HepG2 (cell line): ENCODE data around the gene TIMP3. TPM values are rescaled to one million over a fixed set of nuclear protein-coding genes. Genes with fewer than 3 reads are reported as not detected.

ENCODE experiments used
- ATAC-seq: fragments of 200-7000 bp; cut with Tn5 transposase; 3 replicates; pipeline ENCODE4 v1.9.1; 2020; ENCODE audit warnings: mild to moderate bottlenecking, moderate library complexity
- BruUV-seq: library from RNA; stranded (reverse); fragments of 400-500 nt; replicated peaks from 2 replicates; lab custom pipeline; 2021; lab: Mats Ljungman, UMichigan
- CTCF ChIA-PET: fragments of 300-600 bp; formaldehyde crosslinking; extraction: SDS; loops from one replicate; lab custom pipeline; 2021; ENCODE audit warnings: low total read pairs, inconsistent platforms, low intra/inter-chr PET ratio; lab: Yijun Ruan, JAX
- POLR2A ChIA-PET: fragments of 350-600 bp; sonication (Branson Sonifier 250); formaldehyde crosslinking; loops from one replicate; lab custom pipeline; 2020; ENCODE audit warnings: antibody characterized with exemption, inconsistent platforms; lab: Yijun Ruan, JAX
- DNase-seq: peaks from one replicate; pipeline ENCODE4 v3.0.0-alpha.2; 2015; ENCODE audit warnings: low spot score
- FAIRE-seq: peaks from 3 replicates; lab custom pipeline; 2011; peaks lifted over from hg19 to GRCh38; lab: Jason Lieb, UNC
- H2AFZ ChIP-seq: one replicate; pipeline ENCODE4 v1.6.1; 2011; ENCODE audit warnings: low read length, inconsistent platforms
- H3K27ac ChIP-seq: fragments of 300-600 bp; 3 replicates; pipeline ENCODE4 v1.8.0; 2011; ENCODE audit warnings: mixed run types, mild to moderate bottlenecking, mixed read lengths, low read length, inconsistent platforms; ENCODE audit not compliant: insufficient read depth; ENCODE audit errors: extremely low read length
- H3K27me3 ChIP-seq, 2 experiments: fragments of 200-600 bp in 1 of 2; 2 replicates in 1 of 2; 3 replicates in 1 of 2; pipeline versions ENCODE4 v1.6.0 to v1.8.0; 2011; ENCODE audit warnings: low read length in 2 of 2, mild to moderate bottlenecking in 2 of 2, moderate library complexity in 2 of 2, inconsistent platforms in 1 of 2; ENCODE audit not compliant: insufficient read depth in 2 of 2, control insufficient read depth in 1 of 2
- H3K36me3 ChIP-seq, 2 experiments: fragments of 200-600 bp in 1 of 2; replicated peaks in 1 of 2; 2 replicates in 1 of 2; 3 replicates in 1 of 2; pipeline versions ENCODE4 v1.5.1 to v1.8.0; 2011; ENCODE audit warnings: low read length in 2 of 2, inconsistent platforms in 1 of 2; ENCODE audit not compliant: insufficient read depth in 2 of 2, control insufficient read depth in 1 of 2
- H3K4me1 ChIP-seq: 2 replicates; pipeline ENCODE4 v1.5.1; 2012; ENCODE audit warnings: low read length, inconsistent platforms; ENCODE audit not compliant: insufficient read depth
- H3K4me2 ChIP-seq: 2 replicates; pipeline ENCODE4 v1.6.0; 2011; ENCODE audit warnings: low read depth, low read length, inconsistent platforms
- H3K4me3 ChIP-seq, 3 experiments: fragments of 200-600 bp in 1 of 3; sonication (generic), shearing (Covaris generic) in 1 of 3; replicated peaks in 1 of 3; 2 replicates each; pipeline ENCODE4 v1.5.1; 2011 to 2016; ENCODE audit warnings: low read length in 3 of 3, inconsistent platforms in 2 of 3, low read depth in 2 of 3, mild to moderate bottlenecking in 2 of 3, control low read depth in 1 of 3, mixed read lengths in 1 of 3; ENCODE audit not compliant: insufficient read depth in 1 of 3
- H3K79me2 ChIP-seq: one replicate; pipeline ENCODE4 v1.6.1; 2011; ENCODE audit warnings: low read length, inconsistent platforms; ENCODE audit not compliant: insufficient read depth
- H3K9ac ChIP-seq: 2 replicates; pipeline ENCODE4 v1.6.0; 2011; ENCODE audit warnings: mild to moderate bottlenecking, low read depth, low read length, inconsistent platforms; ENCODE audit not compliant: insufficient read depth
- H3K9me3 ChIP-seq: 2 replicates; pipeline ENCODE4 v1.5.1; 2012; ENCODE audit warnings: mild to moderate bottlenecking, low read length
- H4K20me1 ChIP-seq: 2 replicates; pipeline ENCODE4 v1.6.0; 2011; ENCODE audit warnings: inconsistent platforms, mild to moderate bottlenecking, low read length, moderate library complexity; ENCODE audit not compliant: insufficient read depth
- E2F5 ChIP-seq: sonication (generic); formaldehyde crosslinking; conservative IDR thresholded peaks from 2 replicates; pipeline ENCODE4 v1.4.0; 2020; ENCODE audit warnings: missing genetic modification reagents
- ELF1 ChIP-seq: sonication (generic); formaldehyde crosslinking; IDR thresholded peaks from 2 replicates; pipeline ENCODE4 v1.4.0; 2020; ENCODE audit warnings: missing genetic modification reagents
- FUBP1 ChIP-seq: sonication (generic); formaldehyde crosslinking; IDR thresholded peaks from 2 replicates; pipeline ENCODE4 v1.5.1; 2020; ENCODE audit warnings: missing genetic modification reagents, mild to moderate bottlenecking, borderline replicate concordance
- HNRNPUL1 ChIP-seq: fragments of 200-400 bp; formaldehyde crosslinking; IDR thresholded peaks from 2 replicates; pipeline ENCODE4 v1.6.1; 2017; ENCODE audit warnings: low read depth, mild to moderate bottlenecking, low read length, moderate library complexity
- MIER2 ChIP-seq: IDR thresholded peaks from 2 replicates; pipeline ENCODE4 v1.6.1; 2016; ENCODE audit warnings: missing biosample characterization, missing genetic modification reagents
- NFIB ChIP-seq: sonication (generic); formaldehyde crosslinking; IDR thresholded peaks from 2 replicates; pipeline ENCODE4 v1.9.0; 2021; ENCODE audit warnings: missing genetic modification reagents, mild to moderate bottlenecking, borderline replicate concordance
- SETDB1 ChIP-seq: sonication (generic); formaldehyde crosslinking; IDR thresholded peaks from 2 replicates; pipeline ENCODE4 v1.5.1; 2020; ENCODE audit warnings: missing genetic modification reagents, mild to moderate bottlenecking, borderline replicate concordance
- ZFYVE20 ChIP-seq: sonication (generic); formaldehyde crosslinking; IDR thresholded peaks from 2 replicates; pipeline ENCODE4 v1.8.0; 2023; ENCODE audit warnings: low read depth, mild to moderate bottlenecking, moderate library complexity, missing genetic modification reagents, borderline replicate concordance
- ZNF552 ChIP-seq: sonication (generic); formaldehyde crosslinking; IDR thresholded peaks from 2 replicates; pipeline ENCODE4 v1.9.0; 2022; ENCODE audit warnings: missing genetic modification reagents, mild to moderate bottlenecking, borderline replicate concordance
- ZNF746 ChIP-seq: sonication (generic); formaldehyde crosslinking; IDR thresholded peaks from 2 replicates; pipeline ENCODE4 v1.8.0; 2022; ENCODE audit warnings: mild to moderate bottlenecking, missing genetic modification reagents
- WGBS: methylation state at CpG from one replicate; pipeline ENCODE4 v1.1.6; 2017; ENCODE audit warnings: low lambda C conversion rate; 5-methylcytosine and 5-hydroxymethylcytosine counted together
- in situ Hi-C: cut with HindIII; loops from 2 replicates; pipeline ENCODE4 v1.10.0; 2017; ENCODE audit warnings: low pct_unique_long_range_greater_than_20kb; ENCODE audit not compliant: extremely low pct_ligation_motif_present
- intact Hi-C: fragments of 100-400 bp; cut with micrococcal nuclease; formaldehyde crosslinking; loops from one replicate; pipeline ENCODE4 v1.10.0; 2022; ENCODE audit not compliant: unreplicated experiment
- polyA plus RNA-seq, 8 experiments: library from polyadenylated mRNA; depleted of rRNA in 3 of 8; stranded (reverse) in 7 of 8; unstranded in 1 of 8; fragments of >200 nt; fragmentation: Illumina TruSeq in 4 of 8; extraction: Trizol in 4 of 8; gene quantifications; 2 replicates each; pipeline versions ENCODE4 v1.2.1 to v1.2.3, GENCODE V29; 2011 to 2016; ENCODE audit warnings: low read depth in 4 of 8, missing spikeins in 1 of 8, mixed read lengths in 1 of 8; ENCODE audit not compliant: insufficient read depth in 1 of 8
- total RNA-seq, 5 experiments: library from RNA; depleted of rRNA; stranded (reverse); fragments of >200 nt; fragmentation: Illumina TruSeq; extraction: Trizol; gene quantifications; 2 replicates each; pipeline ENCODE4 v1.2.3, GENCODE V29; 2016; ENCODE audit warnings: low read depth in 1 of 5

The TIMP3 gene
- total and polyA plus RNA-seq, 2 of the 13 experiments (the other 11 are each of a cell fraction or from before 2014, with no cell fraction given) = 57.3 to 86.6 TPM

GRCh38 chr22:32832174-32832573, 30.7 kb downstream of the TIMP3 start:
- in situ Hi-C loops (loop anchor here (25.0 kb wide), 1 partner anchor 155 kb away; no protein-coding TSS in a partner anchor), intact Hi-C loops (no loop called here)
- DNase-seq (no peak), FAIRE-seq (no peak), ATAC-seq (no peak)
- WGBS = 90% methylated on average over 4 of the region's 4 CpGs
- no TSS peak for BruUV-seq
- Histone ChIP-seq H3K27me3 (no peaks in the 10 kb centered on the region), H4K20me1 (peaks cover 4% of the 10 kb centered on the region), H3K4me3 (no peak overlapping the region), H2AFZ (no peak overlapping the region), H3K4me2 (no peak overlapping the region), H3K9ac (no peak overlapping the region), H3K36me3 (peaks cover 10 to 60% of the 10 kb centered on the region in 2 experiments), H3K79me2 (no peaks in the 10 kb centered on the region), H3K27ac (no peak overlapping the region), H3K9me3 (no peaks in the 10 kb centered on the region), H3K4me1 (no peaks in the 10 kb centered on the region)
- ChIA-PET CTCF (no interaction called here), POLR2A (no interaction called here)
- TF ChIP-seq NFIB (no peak), E2F5 (CRISPR knock-in tag) (no peak), SETDB1 (CRISPR knock-in tag) (no peak), ZNF552 (CRISPR knock-in tag) (no peak), MIER2 (CRISPR knock-in tag) (no peak)

- Histone ChIP-seq H3K27me3 (no peaks in the 10 kb centered on the region), H3K4me2 (no peak overlapping the region), H3K9me3 (no peaks in the 10 kb centered on the region), H3K4me1 (no peaks in the 10 kb centered on the region), H3K27ac (no peak overlapping the region), H3K36me3 (peaks cover 9 to 53% of the 10 kb centered on the region in 2 experiments), H3K79me2 (peaks cover 2% of the 10 kb centered on the region), H3K9ac (no peak overlapping the region), H2AFZ (no peak overlapping the region), H3K4me3 (no peak overlapping the region), H4K20me1 (no peaks in the 10 kb centered on the region; the same call in none of the 2 replicates)
- ATAC-seq (no peak), FAIRE-seq (no peak), DNase-seq (peak; percentile 11)
- in situ Hi-C loops (loop anchor here (25.0 kb wide), 1 partner anchor 151 kb away; no protein-coding TSS in a partner anchor), intact Hi-C loops (no loop called here)
- POLR2A ChIA-PET = interaction anchor here (1.8 kb wide), 1 partner anchor 28 kb away, joined by 4 read pairs; no protein-coding TSS in a partner anchor
- 78% methylated on average over 7 of the region's 7 CpGs for WGBS
- CTCF ChIA-PET = no interaction called here
- BruUV-seq = no TSS peak
- TF ChIP-seq HNRNPUL1 (no peak), ELF1 (CRISPR knock-in tag) (no peak), FUBP1 (CRISPR knock-in tag) (no peak), NFIB (no peak), ZFYVE20 (CRISPR knock-in tag) (no peak), ZNF746 (CRISPR knock-in tag) (no peak)
Observed at GRCh38 chr22:32836280-32837123, 35.0 kb downstream of the TIMP3 start.
